ENCODE data around the gene ITPK1.

- TF ChIP-seq CTCF (conservative IDR thresholded peaks at IDR 0.05; ENCODE audit: low read length) (no peak), EZH2phosphoT487 (IDR thresholded peaks at IDR 0.05; ENCODE audit: borderline replicate concordance, low read depth, low read length) (no peak)
Measured at GRCh38 chr14:93008381-93008780, 107.3 kb downstream of the ITPK1 start.

Data from OCI-LY7 (cell line).